ENCODE measurements around the gene BHLHE23.

GRCh38 chr20:62972845-62973745, 33.7 kb downstream of the BHLHE23 start:
- TF ChIP-seq TAF1 (IDR thresholded peaks at IDR 0.05; ENCODE audit: borderline replicate concordance, insufficient read depth, low read length), result no peak
- TF ChIP-seq REST (IDR thresholded peaks at IDR 0.05; ENCODE audit: insufficient read depth in 1 of 2, low read depth in 2 of 2, low read length in 2 of 2), result no peak
